Nephron (organoid): ENCODE measurements around the gene DLX3.

Source experiments
- H3K27ac Mint-ChIP-seq, 3 experiments: 2 replicates each; pipeline ENCODE4 v1.8.0; 2020; ENCODE audit warnings: mixed read lengths in 3 of 3, mild to moderate bottlenecking in 2 of 3, moderate library complexity in 1 of 3
- H3K27me3 Mint-ChIP-seq: 2 replicates; pipeline ENCODE4 v1.8.0; 2021; ENCODE audit warnings: low read depth, mild to moderate bottlenecking, moderate library complexity, mixed read lengths
- H3K36me3 Mint-ChIP-seq: 2 replicates; pipeline ENCODE4 v1.8.0; 2020; ENCODE audit warnings: low read depth, mixed read lengths
- H3K4me1 Mint-ChIP-seq: 2 replicates; pipeline ENCODE4 v1.8.0; 2020; ENCODE audit warnings: mixed read lengths
- H3K4me3 Mint-ChIP-seq, 3 experiments: 2 replicates each; pipeline ENCODE4 v1.8.0; 2020; ENCODE audit warnings: mild to moderate bottlenecking in 3 of 3, mixed read lengths in 3 of 3, moderate library complexity in 2 of 3
- H3K9me3 Mint-ChIP-seq: 2 replicates; pipeline ENCODE4 v1.8.0; 2020; ENCODE audit warnings: mixed read lengths
- TF ChIP-seq, protein P1 (sequence below), 3 experiments: fragments of 200-600 bp; sonication (generic); IDR thresholded peaks; one replicate each; pipeline ENCODE4 v1.5.0; 2021; ENCODE audit warnings: antibody characterized with exemption in 3 of 3; ENCODE audit not compliant: unreplicated experiment in 3 of 3

The DLX3 gene

DNA sequence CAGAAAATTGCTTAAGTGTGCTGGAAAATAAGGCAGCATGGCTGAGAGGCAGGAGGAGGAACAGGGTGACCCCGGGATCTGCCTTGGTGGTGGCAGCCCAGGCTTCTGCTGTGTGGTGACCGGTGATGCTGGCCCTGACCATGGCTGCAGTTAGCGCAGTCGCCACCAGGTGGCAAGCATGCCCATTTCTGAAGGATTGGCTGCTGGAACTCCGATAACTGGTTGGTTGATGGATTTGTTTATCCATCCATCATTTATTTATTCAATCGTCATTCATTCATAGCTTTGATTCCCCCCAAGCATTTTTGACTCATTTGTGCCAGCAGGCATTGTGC lies 31.8 kb upstream of the DLX3 start:
- Mint-ChIP-seq H3K27me3 (peaks cover 6% of the 10 kb centered on the region), H3K9me3 (no peaks in the 10 kb centered on the region), H3K4me3 (peak overlapping the region in 2 of 3 experiments; percentile 43 to 53), H3K4me1 (peaks cover 34% of the 10 kb centered on the region), H3K36me3 (no peaks in the 10 kb centered on the region), H3K27ac (peak overlapping the region in 2 of 3 experiments; percentile 48 to 64)
- TF ChIP-seq, protein P1, sequence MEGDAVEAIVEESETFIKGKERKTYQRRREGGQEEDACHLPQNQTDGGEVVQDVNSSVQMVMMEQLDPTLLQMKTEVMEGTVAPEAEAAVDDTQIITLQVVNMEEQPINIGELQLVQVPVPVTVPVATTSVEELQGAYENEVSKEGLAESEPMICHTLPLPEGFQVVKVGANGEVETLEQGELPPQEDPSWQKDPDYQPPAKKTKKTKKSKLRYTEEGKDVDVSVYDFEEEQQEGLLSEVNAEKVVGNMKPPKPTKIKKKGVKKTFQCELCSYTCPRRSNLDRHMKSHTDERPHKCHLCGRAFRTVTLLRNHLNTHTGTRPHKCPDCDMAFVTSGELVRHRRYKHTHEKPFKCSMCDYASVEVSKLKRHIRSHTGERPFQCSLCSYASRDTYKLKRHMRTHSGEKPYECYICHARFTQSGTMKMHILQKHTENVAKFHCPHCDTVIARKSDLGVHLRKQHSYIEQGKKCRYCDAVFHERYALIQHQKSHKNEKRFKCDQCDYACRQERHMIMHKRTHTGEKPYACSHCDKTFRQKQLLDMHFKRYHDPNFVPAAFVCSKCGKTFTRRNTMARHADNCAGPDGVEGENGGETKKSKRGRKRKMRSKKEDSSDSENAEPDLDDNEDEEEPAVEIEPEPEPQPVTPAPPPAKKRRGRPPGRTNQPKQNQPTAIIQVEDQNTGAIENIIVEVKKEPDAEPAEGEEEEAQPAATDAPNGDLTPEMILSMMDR (IDR thresholded peaks at IDR 0.05; ENCODE audit: unreplicated experiment in 3 of 3), result peak; percentile 94 to 97 (median 96)

DNA sequence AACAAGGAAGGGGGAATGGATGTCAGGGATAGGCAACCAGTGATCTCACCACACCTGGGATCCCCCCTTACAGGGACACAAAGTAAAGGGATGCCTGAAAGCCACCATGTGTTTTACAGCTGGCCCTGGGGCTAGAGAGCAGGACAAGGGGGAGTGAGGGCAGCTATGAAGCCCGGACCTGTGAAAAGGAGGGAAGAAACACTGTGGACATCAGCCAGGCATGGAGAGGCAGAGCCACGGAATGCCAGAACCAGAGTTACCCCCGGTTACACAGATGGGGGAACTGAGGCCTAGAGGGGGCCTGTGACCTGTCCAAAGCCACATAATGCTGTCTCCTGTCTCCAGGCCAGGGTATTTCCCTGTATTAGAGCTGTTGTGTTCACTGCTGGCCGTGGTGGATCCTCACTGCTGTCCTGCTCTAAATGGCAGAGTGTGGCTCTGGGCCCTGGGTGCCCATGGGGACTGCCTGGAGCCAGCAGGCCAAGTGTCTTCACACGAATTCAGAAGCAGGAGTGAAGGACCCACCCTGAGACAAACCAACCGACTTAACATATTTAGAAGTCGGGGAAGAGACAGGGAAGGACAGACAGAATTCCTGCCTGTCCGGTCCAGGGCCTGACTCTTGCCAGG lies 31.1 kb upstream of the DLX3 start:
- peaks cover 34% of the 10 kb centered on the region for H3K4me1 Mint-ChIP-seq
- H3K9me3 Mint-ChIP-seq, result no peaks in the 10 kb centered on the region
- TF ChIP-seq, protein P1 (IDR thresholded peaks at IDR 0.05; ENCODE audit: unreplicated experiment in 3 of 3), result no peak
- peaks cover 13% of the 10 kb centered on the region for H3K27me3 Mint-ChIP-seq
- no peaks in the 10 kb centered on the region for H3K36me3 Mint-ChIP-seq
- H3K27ac Mint-ChIP-seq, result peak overlapping the region in 1 of 3 experiments; percentile 23
- peak overlapping the region in 1 of 3 experiments; percentile 12 for H3K4me3 Mint-ChIP-seq

DNA sequence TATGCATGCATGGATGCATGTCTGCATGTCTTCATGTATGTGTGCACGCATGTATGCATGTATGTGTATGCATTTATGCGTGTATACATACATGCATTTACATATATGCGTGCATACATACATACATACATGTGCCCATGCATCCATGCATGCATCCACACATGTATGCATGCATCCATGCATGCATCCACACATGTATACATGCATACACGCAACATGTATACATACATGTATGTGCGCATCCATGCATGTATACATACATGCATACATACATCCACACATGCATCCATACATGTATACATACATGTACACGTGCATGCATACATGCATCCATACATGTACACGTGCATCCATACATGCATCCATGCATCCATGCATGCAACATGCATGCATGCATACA lies 29.8 kb upstream of the DLX3 start:
- Mint-ChIP-seq H3K27ac (no peak overlapping the region), H3K4me1 (peaks cover 34% of the 10 kb centered on the region), H3K27me3 (peaks cover 13% of the 10 kb centered on the region), H3K36me3 (no peaks in the 10 kb centered on the region), H3K4me3 (no peak overlapping the region), H3K9me3 (no peaks in the 10 kb centered on the region)
- TF ChIP-seq, protein P1 (IDR thresholded peaks at IDR 0.05; ENCODE audit: unreplicated experiment in 3 of 3), result no peak

DNA sequence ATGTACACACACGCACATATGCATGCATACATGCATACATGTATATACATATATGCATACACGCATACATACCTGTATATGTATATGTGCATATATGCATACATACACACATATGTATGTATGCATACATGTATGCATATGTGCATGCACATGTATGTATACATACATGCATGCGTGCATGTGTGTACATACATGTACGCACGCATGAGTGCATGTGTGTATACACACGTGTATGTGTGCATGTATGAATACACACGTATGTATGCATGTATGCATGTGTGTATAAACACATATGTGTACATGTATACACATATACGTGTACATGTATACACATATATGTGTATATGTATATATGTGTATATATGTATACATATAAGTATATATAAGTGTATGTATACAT lies 28.5 kb upstream of the DLX3 start:
- H3K4me3 Mint-ChIP-seq, result no peak overlapping the region
- H3K4me1 Mint-ChIP-seq, result peaks cover 32% of the 10 kb centered on the region
- no peaks in the 10 kb centered on the region for H3K9me3 Mint-ChIP-seq
- peaks cover 17% of the 10 kb centered on the region for H3K27me3 Mint-ChIP-seq
- no peak overlapping the region for H3K27ac Mint-ChIP-seq
- TF ChIP-seq, protein P1 (IDR thresholded peaks at IDR 0.05; ENCODE audit: unreplicated experiment in 3 of 3), result no peak
- H3K36me3 Mint-ChIP-seq, result no peaks in the 10 kb centered on the region

DNA sequence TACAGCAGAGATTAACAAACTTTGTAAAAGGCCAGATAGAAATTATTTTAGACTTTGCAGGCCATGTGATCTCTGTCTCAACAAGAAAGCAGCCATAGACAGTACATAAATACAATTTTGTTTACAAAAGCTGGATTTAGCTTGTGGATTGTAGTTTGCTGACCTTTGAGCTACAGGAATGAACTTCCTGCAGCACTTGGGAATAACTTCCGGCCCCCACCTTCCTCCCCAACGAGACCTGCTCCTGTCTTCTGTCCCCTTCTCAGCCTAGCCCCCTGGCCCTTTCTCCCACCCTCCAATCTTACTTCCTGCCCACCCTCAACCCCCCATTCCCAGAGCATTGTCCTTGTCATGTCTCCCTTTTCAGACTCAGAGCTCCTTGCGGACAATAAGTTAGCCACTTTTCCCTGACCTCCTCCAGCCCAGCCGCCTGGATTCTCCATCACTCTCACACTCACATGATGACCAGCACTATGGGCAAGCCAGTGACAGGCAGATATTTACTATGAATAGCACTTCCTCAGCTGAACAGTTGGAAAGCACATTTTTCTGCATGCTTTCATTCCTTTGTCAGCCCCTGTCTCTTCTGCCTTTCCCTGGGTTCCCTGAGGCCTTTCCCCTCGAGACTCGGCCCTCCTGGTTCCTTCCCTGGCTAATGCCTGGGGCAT lies 27.6 kb upstream of the DLX3 start:
- H3K27ac Mint-ChIP-seq, result peak overlapping the region; percentile 3 to 76 (median 42)
- peaks cover 17% of the 10 kb centered on the region for H3K27me3 Mint-ChIP-seq
- H3K4me1 Mint-ChIP-seq, result peaks cover 23% of the 10 kb centered on the region
- H3K4me3 Mint-ChIP-seq, result no peak overlapping the region
- H3K36me3 Mint-ChIP-seq, result no peaks in the 10 kb centered on the region
- no peaks in the 10 kb centered on the region for H3K9me3 Mint-ChIP-seq
- TF ChIP-seq, protein P1 (IDR thresholded peaks at IDR 0.05; ENCODE audit: unreplicated experiment in 3 of 3), result no peak
